GM10266 (cell line): ENCODE results near the gene TDRD1.

Experiments used
- DNase-seq: peaks from one replicate; pipeline ENCODE4 v3.0.0; 2012; ENCODE audit errors: extremely low spot score
- CTCF ChIP-seq: IDR thresholded peaks from 2 replicates; pipeline ENCODE4 v1.5.1; 2012; ENCODE audit warnings: mild to moderate bottlenecking, low read depth; ENCODE audit not compliant: control insufficient read depth, insufficient read depth; ENCODE audit errors: missing control alignments

Gene TDRD1

DNA sequence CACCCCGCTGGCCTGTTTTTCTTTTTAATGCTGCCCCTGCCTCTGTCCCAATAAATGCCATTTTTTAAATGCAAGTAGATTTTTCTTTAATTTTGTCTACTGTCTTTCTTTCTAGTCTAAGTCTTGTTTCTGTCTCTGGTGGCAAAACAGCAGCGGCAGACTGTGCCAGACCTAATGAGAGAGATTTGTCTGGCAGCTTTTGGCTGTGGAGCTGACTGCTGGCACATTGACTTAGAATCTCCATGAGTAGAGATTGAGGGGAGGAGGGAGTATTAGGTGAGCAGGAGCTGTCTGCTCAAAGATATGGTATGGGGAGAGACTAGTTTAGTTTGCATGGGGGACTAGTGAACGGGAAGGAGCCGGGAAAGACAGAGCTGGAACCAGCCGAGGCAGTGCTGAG lies 72.9 kb downstream of the TDRD1 start:
- no peak for DNase-seq
- TF ChIP-seq CTCF: no peak

DNA sequence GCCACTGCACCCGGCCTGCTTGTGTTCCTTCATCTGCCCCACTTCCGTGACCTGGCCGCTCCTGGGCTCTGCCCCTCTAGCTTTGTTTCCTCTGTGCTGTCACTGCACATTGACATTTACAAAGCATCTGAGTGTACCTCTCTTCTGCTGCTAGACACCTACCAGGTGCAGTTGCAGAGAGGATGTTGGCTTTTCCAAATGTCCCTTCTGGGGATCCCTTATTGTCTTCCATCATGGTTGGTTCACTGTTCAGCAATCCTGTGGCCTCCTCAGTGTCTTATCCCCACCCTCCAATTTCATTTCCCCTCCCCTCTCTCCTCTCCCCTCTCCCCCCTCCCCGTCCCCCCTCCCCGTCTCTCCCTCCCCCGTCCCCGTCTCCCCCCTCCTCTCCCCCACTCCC lies 73.7 kb downstream of the TDRD1 start:
- no peak for DNase-seq
- no peak for TF ChIP-seq CTCF

DNA sequence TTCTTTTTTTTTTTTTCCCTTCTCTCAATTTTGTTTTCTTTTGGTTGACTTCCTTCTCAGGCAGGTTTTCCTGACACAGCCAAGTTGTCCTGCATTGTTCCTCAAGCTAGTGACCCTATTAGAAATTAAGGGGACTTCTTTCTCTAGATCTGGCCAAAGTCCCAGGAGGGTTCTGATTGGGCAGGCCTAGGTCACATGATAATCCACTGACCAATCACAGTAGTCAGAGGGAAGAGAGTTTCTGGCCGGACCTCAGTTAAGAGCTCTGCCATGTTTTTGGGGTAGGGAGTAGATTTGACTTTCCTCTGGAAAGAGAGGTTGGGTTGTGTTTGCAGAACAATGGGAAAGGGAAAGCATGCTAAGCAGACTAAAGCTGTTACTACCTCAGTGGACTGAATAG lies 76.1 kb downstream of the TDRD1 start:
- DNase-seq: no peak
- no peak for TF ChIP-seq CTCF

DNA sequence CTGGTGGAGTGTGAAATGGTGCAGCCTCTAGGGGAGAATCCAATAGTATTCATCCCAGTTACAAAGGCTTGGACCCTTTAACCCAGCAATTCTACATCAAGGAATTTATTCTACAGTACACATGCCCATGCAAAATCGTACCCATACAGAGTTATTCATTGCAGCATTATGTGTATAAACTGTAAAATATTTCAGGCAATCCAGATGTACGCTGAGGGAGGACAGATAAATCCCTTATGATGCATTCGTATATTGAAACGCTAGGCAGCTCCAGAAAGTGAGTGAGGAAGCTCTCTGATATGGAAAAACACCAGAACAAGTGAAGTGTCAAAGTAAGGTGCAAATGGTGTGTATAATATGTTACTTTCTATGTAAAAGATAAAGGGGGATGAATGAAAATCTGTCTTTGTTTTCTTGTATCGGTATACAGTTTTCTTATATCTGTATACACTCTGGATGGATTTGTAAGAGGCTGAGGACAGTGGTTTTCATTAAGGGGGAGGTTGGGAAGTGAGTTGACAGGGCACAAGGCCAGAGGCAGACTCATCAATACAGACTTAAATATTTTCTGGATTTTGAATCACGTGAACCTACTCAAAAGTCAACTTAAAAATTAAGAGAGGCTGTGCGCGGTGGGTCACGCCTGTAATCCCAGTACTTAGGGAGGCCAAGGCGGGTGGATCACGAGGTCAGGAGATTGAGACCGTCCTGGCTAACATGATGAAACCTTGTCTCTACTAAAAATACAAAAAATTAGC lies 77.0 kb downstream of the TDRD1 start:
- TF ChIP-seq CTCF: no peak
- DNase-seq: no peak

DNA sequence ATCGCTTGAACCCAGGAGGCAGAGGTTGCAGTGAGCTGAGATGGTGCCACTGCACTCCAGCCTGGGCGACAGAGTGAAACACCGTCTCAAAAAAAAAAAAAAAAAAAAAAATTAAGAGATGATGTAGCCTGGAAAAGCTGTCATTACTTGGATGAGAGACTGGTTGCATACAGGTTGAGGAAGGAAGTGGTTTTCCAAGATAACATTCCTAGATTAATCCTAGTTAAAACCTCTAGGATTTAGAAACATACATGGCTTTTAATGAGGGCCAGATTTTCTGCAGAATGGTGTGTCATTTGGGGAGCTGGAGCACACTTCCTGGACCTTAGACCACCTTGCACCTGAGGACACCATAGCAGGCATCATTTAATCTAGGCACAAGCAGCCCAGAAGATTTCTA lies 77.7 kb downstream of the TDRD1 start:
- no peak for DNase-seq
- TF ChIP-seq CTCF: no peak

GRCh38 chr10:114257498-114257897 lies 78.3 kb downstream of the TDRD1 start:
- DNase-seq: no peak
- TF ChIP-seq CTCF: no peak

GRCh38 chr10:114258274-114258840 lies 79.2 kb downstream of the TDRD1 start:
- no peak for DNase-seq
- TF ChIP-seq CTCF: no peak
